Left lung (tissue), 10 donors: ENCODE results near the gene HIVEP3. TPM values are rescaled to one million over a fixed set of nuclear protein-coding genes. Genes with fewer than 3 reads are reported as not detected.

Source experiments
- ATAC-seq: fragments of 200-7000 bp; cut with Tn5 transposase; one replicate; pipeline ENCODE4 v1.9.1; 2020; ENCODE audit warnings: moderate library complexity
- DNase-seq, 4 donors: peaks; one replicate each; pipeline ENCODE4 v3.0.0-alpha.2; 2013 to 2020
- H3K27ac ChIP-seq, 2 donors: fragments of 200-600 bp; sonication (generic) in 1 of 2; one replicate each; pipeline versions ENCODE4 v1.5.0 to v1.8.0; 2020 to 2021
- H3K27me3 ChIP-seq, 2 donors: fragments of 200-600 bp; sonication (generic) in 1 of 2; one replicate each; pipeline versions ENCODE4 v1.5.0 to v1.8.0; 2020 to 2021
- H3K36me3 ChIP-seq, 2 donors: fragments of 200-600 bp; sonication (generic) in 1 of 2; one replicate each; pipeline versions ENCODE4 v1.5.0 to v1.8.0; 2020 to 2021
- H3K4me1 ChIP-seq, 2 donors: fragments of 200-600 bp; one replicate each; pipeline ENCODE4 v1.8.0; 2021
- H3K4me3 ChIP-seq, 2 donors: fragments of 200-600 bp; sonication (generic) in 1 of 2; one replicate each; pipeline versions ENCODE4 v1.5.0 to v1.8.0; 2020 to 2021; ENCODE audit warnings: mild to moderate bottlenecking in 1 of 2
- H3K9me3 ChIP-seq, 2 donors: fragments of 200-600 bp; sonication (generic) in 1 of 2; one replicate each; pipeline versions ENCODE4 v1.5.0 to v1.8.0; 2020 to 2021
- intact Hi-C, 2 donors: fragments of 100-400 bp; cut with DNase I; formaldehyde crosslinking; loops; one replicate each; pipeline versions ENCODE4 v1.11.2 to v1.14.2; 2022
- polyA plus RNA-seq, 6 donors: library from polyadenylated mRNA; unstranded; fragments of 120-200 nt; gene quantifications; one replicate each; pipeline ENCODE4 v1.2.1, GENCODE V29; 2013; ENCODE audit not compliant: insufficient read length in 6 of 6
- total RNA-seq, 2 donors: library from RNA; stranded (reverse); fragmentation: NEBNext Ultra II Directional; extraction: Animal tissue kit (Norgen Biotek cat#: 25700); gene quantifications; one replicate each; pipeline ENCODE4 v1.2.1, GENCODE V29; 2021
- TF ChIP-seq, protein P1 (sequence below), 2 donors: fragments of 200-600 bp; sonication (generic) in 1 of 2; IDR thresholded peaks; one replicate each; pipeline versions ENCODE4 v1.5.0 to v1.8.0; 2021; ENCODE audit warnings: antibody characterized with exemption in 2 of 2
- donor health status: DM: no; HTN: yes; CAD: no.
- donor health status: DM: no; HTN: no; CAD: no.

Gene HIVEP3
- total and polyA plus RNA-seq, 8 donors = 6.0 to 15.6 (median 7.4) TPM

GRCh38 chr1:41659903-41660302 is 258.8 kb downstream of the HIVEP3 start:
- H3K4me3 ChIP-seq = no peak overlapping the region
- peaks cover 0 to 18% of the 10 kb centered on the region in 2 donors for H3K27me3 ChIP-seq
- TF ChIP-seq, protein P1, sequence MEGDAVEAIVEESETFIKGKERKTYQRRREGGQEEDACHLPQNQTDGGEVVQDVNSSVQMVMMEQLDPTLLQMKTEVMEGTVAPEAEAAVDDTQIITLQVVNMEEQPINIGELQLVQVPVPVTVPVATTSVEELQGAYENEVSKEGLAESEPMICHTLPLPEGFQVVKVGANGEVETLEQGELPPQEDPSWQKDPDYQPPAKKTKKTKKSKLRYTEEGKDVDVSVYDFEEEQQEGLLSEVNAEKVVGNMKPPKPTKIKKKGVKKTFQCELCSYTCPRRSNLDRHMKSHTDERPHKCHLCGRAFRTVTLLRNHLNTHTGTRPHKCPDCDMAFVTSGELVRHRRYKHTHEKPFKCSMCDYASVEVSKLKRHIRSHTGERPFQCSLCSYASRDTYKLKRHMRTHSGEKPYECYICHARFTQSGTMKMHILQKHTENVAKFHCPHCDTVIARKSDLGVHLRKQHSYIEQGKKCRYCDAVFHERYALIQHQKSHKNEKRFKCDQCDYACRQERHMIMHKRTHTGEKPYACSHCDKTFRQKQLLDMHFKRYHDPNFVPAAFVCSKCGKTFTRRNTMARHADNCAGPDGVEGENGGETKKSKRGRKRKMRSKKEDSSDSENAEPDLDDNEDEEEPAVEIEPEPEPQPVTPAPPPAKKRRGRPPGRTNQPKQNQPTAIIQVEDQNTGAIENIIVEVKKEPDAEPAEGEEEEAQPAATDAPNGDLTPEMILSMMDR (IDR thresholded peaks at IDR 0.05) = no peak
- peaks cover 14 to 70% of the 10 kb centered on the region in 2 donors for H3K4me1 ChIP-seq
- no peaks in the 10 kb centered on the region for H3K9me3 ChIP-seq
- H3K36me3 ChIP-seq = no peaks in the 10 kb centered on the region
- H3K27ac ChIP-seq = no peak overlapping the region
- ATAC-seq (no peak), DNase-seq (peak in 1 of 4 donors; percentile 6)
- intact Hi-C loops = no loop called here

GRCh38 chr1:41659159-41659495 is 259.6 kb downstream of the HIVEP3 start:
- H3K27me3 ChIP-seq = peaks cover 0 to 18% of the 10 kb centered on the region in 2 donors
- no peak overlapping the region for H3K27ac ChIP-seq
- H3K4me1 ChIP-seq = peaks cover 13 to 66% of the 10 kb centered on the region in 2 donors
- TF ChIP-seq, protein P1 (IDR thresholded peaks at IDR 0.05) = no peak
- ATAC-seq (no peak), DNase-seq (no peak)
- no peaks in the 10 kb centered on the region for H3K36me3 ChIP-seq
- H3K4me3 ChIP-seq = no peak overlapping the region
- H3K9me3 ChIP-seq = no peaks in the 10 kb centered on the region
- intact Hi-C loops = no loop called here

DNA sequence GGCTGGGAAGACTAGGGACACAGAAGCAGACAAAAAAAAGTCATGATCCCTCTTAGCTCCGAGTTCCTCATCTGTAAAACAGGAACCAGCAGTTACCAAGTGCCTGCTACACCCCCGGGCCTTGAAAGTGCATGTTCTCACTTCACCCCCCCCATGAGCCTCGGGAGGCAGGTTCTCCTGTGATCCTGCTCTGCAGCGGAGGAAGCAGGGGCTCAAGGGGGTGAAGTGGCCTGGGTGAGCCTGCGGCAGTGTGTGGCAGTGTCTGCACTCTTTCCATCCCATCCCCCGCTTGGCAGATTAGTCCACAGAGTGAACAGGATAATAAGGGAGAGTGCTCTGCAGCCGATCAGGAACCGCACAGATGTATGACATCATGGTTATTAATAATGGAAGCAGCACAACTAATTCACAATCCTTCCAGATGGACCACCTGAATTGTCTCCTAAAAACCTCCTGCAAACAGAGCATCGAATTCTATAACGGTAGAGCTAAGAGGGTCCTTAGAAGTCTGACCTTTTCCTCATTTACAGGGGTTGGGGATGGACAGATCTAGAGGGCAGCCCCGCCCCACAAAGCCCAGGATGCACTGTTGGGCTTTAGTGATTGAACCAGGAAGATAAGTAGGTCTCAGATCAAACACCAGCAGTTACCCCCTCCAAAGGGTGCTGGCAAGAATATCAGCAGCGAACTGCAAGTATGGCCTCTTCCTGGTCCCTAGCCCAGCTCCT is 260.1 kb downstream of the HIVEP3 start:
- Histone ChIP-seq H3K27me3 (peaks cover 0 to 18% of the 10 kb centered on the region in 2 donors), H3K4me3 (no peak overlapping the region), H3K4me1 (peaks cover 13 to 66% of the 10 kb centered on the region in 2 donors), H3K36me3 (no peaks in the 10 kb centered on the region), H3K9me3 (no peaks in the 10 kb centered on the region), H3K27ac (no peak overlapping the region)
- DNase-seq = peak in 1 of 4 donors; percentile 64
- ATAC-seq = no peak
- TF ChIP-seq, protein P1 (IDR thresholded peaks at IDR 0.05) = no peak
- intact Hi-C loops = no loop called here

- TF ChIP-seq, protein P1 (IDR thresholded peaks at IDR 0.05) = no peak
- Histone ChIP-seq H3K27ac (no peak overlapping the region), H3K4me3 (no peak overlapping the region), H3K9me3 (no peaks in the 10 kb centered on the region), H3K4me1 (peaks cover 13 to 58% of the 10 kb centered on the region in 2 donors), H3K36me3 (no peaks in the 10 kb centered on the region), H3K27me3 (peaks cover 0 to 16% of the 10 kb centered on the region in 2 donors)
- DNase-seq (peak in 1 of 4 donors; percentile 33), ATAC-seq (no peak)
- intact Hi-C loops = no loop called here
These were observed 260.9 kb downstream of the HIVEP3 start for GRCh38 chr1:41657679-41658295.

- Histone ChIP-seq H3K9me3 (no peaks in the 10 kb centered on the region), H3K4me3 (no peak overlapping the region), H3K27ac (no peak overlapping the region), H3K27me3 (peaks cover 0 to 9% of the 10 kb centered on the region in 2 donors), H3K36me3 (no peaks in the 10 kb centered on the region), H3K4me1 (peaks cover 13 to 53% of the 10 kb centered on the region in 2 donors)
- TF ChIP-seq, protein P1 (IDR thresholded peaks at IDR 0.05) = no peak
- intact Hi-C loops = no loop called here
- DNase-seq (peak in 1 of 4 donors; percentile 22), ATAC-seq (no peak)
These were observed 261.8 kb downstream of the HIVEP3 start for GRCh38 chr1:41656825-41657500.
